IMR-90 (cell line): ENCODE data around the gene CST4. TPM values are rescaled to one million over a fixed set of nuclear protein-coding genes. Genes with fewer than 3 reads are reported as not detected.

Experiments used
- ATAC-seq: fragments of 200-7000 bp; cut with Tn5 transposase; 2 replicates; pipeline ENCODE4 v1.9.1; 2020; ENCODE audit warnings: low read depth, mild to moderate bottlenecking, moderate library complexity
- BruUV-seq: library from RNA; stranded (reverse); fragments of 400-500 nt; replicated peaks from 2 replicates; lab custom pipeline; 2021; lab: Mats Ljungman, UMichigan
- CTCF ChIA-PET: fragments of 300-600 bp; formaldehyde crosslinking; extraction: SDS; loops from one replicate; lab custom pipeline; 2021; ENCODE audit warnings: antibody characterized with exemption; lab: Yijun Ruan, JAX
- POLR2A ChIA-PET: fragments of 300-600 bp; sonication (Branson Sonifier 250); formaldehyde crosslinking; loops from one replicate; lab custom pipeline; 2022; ENCODE audit warnings: antibody characterized with exemption; ENCODE audit not compliant: unreplicated experiment; lab: Charles Lee
- DNase-seq: peaks from one replicate; pipeline ENCODE4 v3.0.0; 2013
- H2AFZ ChIP-seq: replicated peaks from 2 replicates; pipeline ENCODE3; 2013; ENCODE audit warnings: low read length, mild to moderate bottlenecking; ENCODE audit not compliant: poor library complexity
- H2AK5ac ChIP-seq: 2 replicates; pipeline ENCODE4 v1.6.1; 2013; ENCODE audit warnings: low read depth, low read length, inconsistent platforms
- H2AK9ac ChIP-seq: replicated peaks from 2 replicates; pipeline ENCODE3; 2013; ENCODE audit warnings: mild to moderate bottlenecking, low read depth, low read length, moderate library complexity; ENCODE audit not compliant: poor library complexity
- H2BK120ac ChIP-seq: 2 replicates; pipeline ENCODE4 v1.6.1; 2013; ENCODE audit warnings: low read depth, low read length, inconsistent platforms
- H2BK15ac ChIP-seq: 3 replicates; pipeline ENCODE4 v1.6.1; 2013; ENCODE audit warnings: low read depth, low read length, inconsistent platforms
- H2BK20ac ChIP-seq: 2 replicates; pipeline ENCODE4 v1.6.1; 2013; ENCODE audit warnings: low read depth, mild to moderate bottlenecking, inconsistent platforms, low read length, moderate library complexity
- H2BK5ac ChIP-seq: 2 replicates; pipeline ENCODE4 v1.6.1; 2013; ENCODE audit warnings: mild to moderate bottlenecking, low read depth, low read length, inconsistent platforms; ENCODE audit not compliant: poor library complexity, severe bottlenecking
- H3K14ac ChIP-seq: replicated peaks from 2 replicates; pipeline ENCODE4 v1.6.1; 2013; ENCODE audit warnings: low read depth, low read length, inconsistent platforms
- H3K18ac ChIP-seq: 2 replicates; pipeline ENCODE4 v1.6.1; 2013; ENCODE audit warnings: low read depth, low read length, control low read depth
- H3K23ac ChIP-seq: 2 replicates; pipeline ENCODE4 v1.6.1; 2013; ENCODE audit warnings: low read depth, low read length, inconsistent platforms
- H3K27ac ChIP-seq: 2 replicates; pipeline ENCODE4 v1.5.1; 2013; ENCODE audit warnings: mild to moderate bottlenecking, control low read depth, low read length; ENCODE audit not compliant: insufficient read depth
- H3K27me3 ChIP-seq: 2 replicates; pipeline ENCODE4 v1.6.1; 2013; ENCODE audit warnings: low read length; ENCODE audit not compliant: control insufficient read depth, insufficient read depth
- H3K36me3 ChIP-seq: 2 replicates; pipeline ENCODE4 v1.6.1; 2013; ENCODE audit warnings: low read length, mixed read lengths; ENCODE audit not compliant: control insufficient read depth, insufficient read depth
- H3K4ac ChIP-seq: 2 replicates; pipeline ENCODE4 v1.6.1; 2013; ENCODE audit warnings: low read depth, low read length, inconsistent platforms
- H3K4me1 ChIP-seq: 2 replicates; pipeline ENCODE4 v1.6.1; 2013; ENCODE audit warnings: low read length, mixed read lengths; ENCODE audit not compliant: control insufficient read depth, insufficient read depth
- H3K4me2 ChIP-seq: 2 replicates; pipeline ENCODE4 v1.6.1; 2013; ENCODE audit warnings: low read depth, mild to moderate bottlenecking, control low read depth, low read length, moderate library complexity
- H3K4me3 ChIP-seq: 2 replicates; pipeline ENCODE4 v1.5.1; 2013; ENCODE audit warnings: low read depth, mild to moderate bottlenecking, control low read depth, low read length, moderate library complexity; ENCODE audit not compliant: insufficient read depth
- H3K56ac ChIP-seq: 2 replicates; pipeline ENCODE4 v1.6.1; 2013; ENCODE audit warnings: low read length, inconsistent platforms; ENCODE audit not compliant: insufficient read depth; ENCODE audit errors: extremely low read depth
- H3K79me1 ChIP-seq, 2 experiments: 2 replicates each; pipeline ENCODE4 v1.6.1; 2013; ENCODE audit warnings: low read length in 2 of 2, inconsistent platforms in 1 of 2, low read depth in 1 of 2
- H3K9ac ChIP-seq: 2 replicates; pipeline ENCODE4 v1.6.1; 2013; ENCODE audit warnings: low read depth, low read length, control low read depth
- H3K9me1 ChIP-seq: 2 replicates; pipeline ENCODE4 v1.6.1; 2013; ENCODE audit warnings: low read length, inconsistent platforms; ENCODE audit not compliant: insufficient read depth
- H3K9me3 ChIP-seq: 2 replicates; pipeline ENCODE4 v1.6.1; 2013; ENCODE audit warnings: low read length; ENCODE audit not compliant: control insufficient read depth, insufficient read depth
- H4K20me1 ChIP-seq: 2 replicates; pipeline ENCODE4 v1.6.1; 2013; ENCODE audit warnings: low read length, inconsistent platforms; ENCODE audit not compliant: insufficient read depth
- H4K5ac ChIP-seq: 2 replicates; pipeline ENCODE4 v1.6.1; 2013; ENCODE audit warnings: mild to moderate bottlenecking, low read depth, low read length, control low read depth
- H4K8ac ChIP-seq, 2 experiments: 2 replicates each; pipeline ENCODE4 v1.6.1; 2013; ENCODE audit warnings: low read depth in 2 of 2, low read length in 2 of 2, control low read depth in 1 of 2, inconsistent platforms in 1 of 2
- H4K91ac ChIP-seq: 2 replicates; pipeline ENCODE4 v1.6.1; 2013; ENCODE audit warnings: low read depth, low read length, inconsistent platforms; ENCODE audit not compliant: insufficient read depth
- CTCF ChIP-seq: conservative IDR thresholded peaks from 2 replicates; pipeline ENCODE4 v1.5.1; 2012; ENCODE audit warnings: mild to moderate bottlenecking, low read depth, low read length, improper control_type of control experiment
- MAFK ChIP-seq: IDR thresholded peaks from 2 replicates; pipeline ENCODE4 v1.6.1; 2012; ENCODE audit warnings: low read depth, low read length, improper control_type of control experiment
- MAZ ChIP-seq: IDR thresholded peaks from 2 replicates; pipeline ENCODE4 v1.6.1; 2012; ENCODE audit warnings: low read depth, mild to moderate bottlenecking, low read length, improper control_type of control experiment, moderate library complexity, borderline replicate concordance
- MXI1 ChIP-seq: IDR thresholded peaks from 2 replicates; pipeline ENCODE4 v1.6.1; 2012; ENCODE audit warnings: low read depth, mild to moderate bottlenecking, low read length, moderate library complexity, borderline replicate concordance
- NFE2L2 ChIP-seq: fragments of 150-350 bp; IDR thresholded peaks from 2 replicates; pipeline ENCODE4 v1.6.1; 2016; ENCODE audit warnings: low read depth, mild to moderate bottlenecking, low read length
- POLR2A ChIP-seq: IDR thresholded peaks from 2 replicates; pipeline ENCODE4 v1.6.1; 2012; ENCODE audit warnings: mild to moderate bottlenecking, low read depth, low read length
- RCOR1 ChIP-seq: IDR thresholded peaks from 2 replicates; pipeline ENCODE4 v1.6.1; 2012; ENCODE audit warnings: mild to moderate bottlenecking, low read length, improper control_type of control experiment; ENCODE audit not compliant: insufficient replicate concordance
- RFX5 ChIP-seq: IDR thresholded peaks from 2 replicates; pipeline ENCODE4 v1.8.0; 2012; ENCODE audit warnings: low read depth, mild to moderate bottlenecking, low read length, moderate library complexity
- SMC3 ChIP-seq: fragments of 150-350 bp; IDR thresholded peaks from 2 replicates; pipeline ENCODE4 v1.6.1; 2016; ENCODE audit warnings: low read depth, mild to moderate bottlenecking, antibody characterized with exemption, low read length, moderate library complexity
- WGBS, 2 experiments: methylation state at CpG; one replicate each; pipeline versions ENCODE4 v1.1.5 to v1.1.7; 2013; ENCODE audit warnings: missing lambda C conversion rate in 2 of 2; ENCODE audit not compliant: insufficient read length in 1 of 2; ENCODE audit errors: extremely low coverage in 2 of 2; 5-methylcytosine and 5-hydroxymethylcytosine counted together
- dilution Hi-C: fragments of 300-500 bp; cut with HindIII; formaldehyde crosslinking; loops from one replicate; pipeline ENCODE4 v1.14.3; 2018; ENCODE audit warnings: low sequenced_read_pairs; ENCODE audit not compliant: unreplicated experiment
- in situ Hi-C: fragments of 300-500 bp; cut with MboI; formaldehyde crosslinking; loops from 3 replicates; pipeline ENCODE4 v1.14.3; 2019; ENCODE audit warnings: low sequenced_read_pairs, inconsistent platforms, mixed read lengths
- intact Hi-C: fragments of 100-400 bp; cut with micrococcal nuclease; formaldehyde crosslinking; loops from 2 replicates; pipeline ENCODE4 v1.10.0; 2022
- polyA plus RNA-seq, 3 experiments: library from polyadenylated mRNA; depleted of rRNA; stranded (reverse); fragments of >200 nt; gene quantifications; 2 replicates each; pipeline ENCODE4 v1.2.3, GENCODE V29; 2012; ENCODE audit warnings: low replicate concordance in 1 of 3
- total RNA-seq: library from RNA; depleted of rRNA; stranded (reverse); fragments of >200 nt; gene quantifications from 2 replicates; pipeline ENCODE4 v1.2.3, GENCODE V29; 2012

Gene CST4
- total and polyA plus RNA-seq, 2 of the 4 experiments (the other 2 are of a cell fraction), result not detected

- Histone ChIP-seq H3K23ac (no peak overlapping the region), H3K9me3 (no peaks in the 10 kb centered on the region), H3K9ac (no peak overlapping the region), H3K14ac (no peak overlapping the region), H2BK20ac (no peak overlapping the region), H3K18ac (no peak overlapping the region), H2BK120ac (no peak overlapping the region), H4K8ac (no peak overlapping the region), H3K27me3 (peaks cover 5% of the 10 kb centered on the region), H3K4ac (no peak overlapping the region), H3K36me3 (no peaks in the 10 kb centered on the region), H4K20me1 (no peaks in the 10 kb centered on the region), H3K27ac (no peak overlapping the region), H4K5ac (no peak overlapping the region), H2AK5ac (no peak overlapping the region), H3K4me1 (no peaks in the 10 kb centered on the region), H2AK9ac (no peak overlapping the region), H2AFZ (no peak overlapping the region), H2BK15ac (no peak overlapping the region), H3K79me1 (no peaks in the 10 kb centered on the region), H4K91ac (no peak overlapping the region), H3K4me2 (no peak overlapping the region), H3K56ac (no peak overlapping the region), H3K9me1 (no peaks in the 10 kb centered on the region), H3K4me3 (no peak overlapping the region), H2BK5ac (peak overlapping the region; percentile 26)
- no peak for TF ChIP-seq RFX5
- no peak for TF ChIP-seq POLR2A
- no peak for TF ChIP-seq NFE2L2
- no peak for TF ChIP-seq MAZ
- no peak for TF ChIP-seq MXI1
- TF ChIP-seq CTCF, result no peak
- TF ChIP-seq MAFK, result no peak
- no peak for TF ChIP-seq SMC3
- TF ChIP-seq RCOR1, result no peak
- DNase-seq (no peak), ATAC-seq (no peak)
- in situ Hi-C loops, result loop anchor here (10.0 kb wide), 1 partner anchor 325 kb away; no protein-coding TSS in a partner anchor
- CTCF ChIA-PET, result interaction anchor here (1.0 kb wide), 1 partner anchor 26 kb away, joined by 3 read pairs; no protein-coding TSS in a partner anchor
- POLR2A ChIA-PET, result no interaction called here
- 100% methylated on average over 1 of the region's 1 CpG; no CpG with 5 or more reads in 1 of the 2 experiments for WGBS, 2 experiments
- dilution Hi-C loops, result no loop called here
- no TSS peak for BruUV-seq
- intact Hi-C loops, result loop anchor here (2.0 to 10.0 kb wide), 3 partner anchors 55 to 431 kb away; no protein-coding TSS in a partner anchor
Measured at GRCh38 chr20:23669327-23669726, 19.5 kb downstream of the CST4 start.
